Upper lobe of left lung (tissue), 4 donors: ENCODE measurements around the gene SLC4A3.

Source experiments
- POLR2A ChIP-seq, 4 donors: fragments of 450-650 bp; IDR thresholded peaks; one replicate each; pipeline ENCODE4 v1.5.1; 2016 to 2017; ENCODE audit warnings: antibody characterized with exemption in 4 of 4, mild to moderate bottlenecking in 2 of 4
- POLR2AphosphoS5 ChIP-seq, 2 donors: sonication (generic); formaldehyde crosslinking; IDR thresholded peaks; one replicate each; pipeline ENCODE4 v1.5.1; 2017; ENCODE audit warnings: antibody characterized with exemption in 2 of 2
- TF ChIP-seq, protein P1 (sequence below), 6 experiments: fragments of 450-650 bp in 4 of 6; fragments of 200-600 bp in 2 of 6; sonication (generic) in 2 of 6; IDR thresholded peaks; one replicate each; pipeline ENCODE4 v1.5.1; 2016 to 2019; ENCODE audit warnings: antibody characterized with exemption in 6 of 6

DNA sequence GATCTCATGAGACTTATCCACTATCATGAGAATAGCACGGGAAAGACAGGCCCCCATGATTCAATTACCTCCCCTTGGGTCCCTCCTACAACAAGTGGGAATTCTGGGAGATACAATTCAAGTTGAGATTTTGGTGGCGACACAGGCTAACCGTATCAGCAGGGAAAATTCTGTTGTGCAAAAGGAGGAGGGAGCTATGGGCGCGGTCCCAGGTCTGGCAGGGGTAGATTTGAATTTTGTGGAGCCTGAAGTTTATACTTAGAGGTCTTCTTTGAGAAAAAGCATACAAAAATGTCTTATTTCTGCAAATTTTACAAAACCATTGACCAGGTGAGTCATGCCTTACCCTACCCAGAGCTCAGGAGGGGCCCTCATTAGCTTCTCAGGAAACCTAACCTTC is 36.6 kb downstream of the SLC4A3 start:
- TF ChIP-seq POLR2AphosphoS5 (IDR thresholded peaks at IDR 0.05) = no peak
- TF ChIP-seq, protein P1, sequence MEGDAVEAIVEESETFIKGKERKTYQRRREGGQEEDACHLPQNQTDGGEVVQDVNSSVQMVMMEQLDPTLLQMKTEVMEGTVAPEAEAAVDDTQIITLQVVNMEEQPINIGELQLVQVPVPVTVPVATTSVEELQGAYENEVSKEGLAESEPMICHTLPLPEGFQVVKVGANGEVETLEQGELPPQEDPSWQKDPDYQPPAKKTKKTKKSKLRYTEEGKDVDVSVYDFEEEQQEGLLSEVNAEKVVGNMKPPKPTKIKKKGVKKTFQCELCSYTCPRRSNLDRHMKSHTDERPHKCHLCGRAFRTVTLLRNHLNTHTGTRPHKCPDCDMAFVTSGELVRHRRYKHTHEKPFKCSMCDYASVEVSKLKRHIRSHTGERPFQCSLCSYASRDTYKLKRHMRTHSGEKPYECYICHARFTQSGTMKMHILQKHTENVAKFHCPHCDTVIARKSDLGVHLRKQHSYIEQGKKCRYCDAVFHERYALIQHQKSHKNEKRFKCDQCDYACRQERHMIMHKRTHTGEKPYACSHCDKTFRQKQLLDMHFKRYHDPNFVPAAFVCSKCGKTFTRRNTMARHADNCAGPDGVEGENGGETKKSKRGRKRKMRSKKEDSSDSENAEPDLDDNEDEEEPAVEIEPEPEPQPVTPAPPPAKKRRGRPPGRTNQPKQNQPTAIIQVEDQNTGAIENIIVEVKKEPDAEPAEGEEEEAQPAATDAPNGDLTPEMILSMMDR (IDR thresholded peaks at IDR 0.05) = no peak
- no peak for TF ChIP-seq POLR2A (IDR thresholded peaks at IDR 0.05)
